SK-N-MC (cell line): Measurements from ENCODE around the gene CMIP.

ENCODE experiments used
- EZH2 ChIP-seq: fragments of 200-600 bp; sonication (generic); IDR thresholded peaks from one replicate; pipeline ENCODE4 v1.6.1; 2017; ENCODE audit warnings: antibody characterized with exemption
- FOXP2 ChIP-seq: optimal IDR thresholded peaks from 2 replicates; pipeline ENCODE3; 2011; ENCODE audit warnings: mild to moderate bottlenecking, moderate library complexity; ENCODE audit not compliant: insufficient read depth; ENCODE audit errors: extremely low read length, control extremely low read depth
- POLR2AphosphoS5 ChIP-seq: IDR thresholded peaks from 2 replicates; pipeline ENCODE4 v1.6.1; 2012; ENCODE audit warnings: mild to moderate bottlenecking, low read depth, low read length, borderline replicate concordance

DNA sequence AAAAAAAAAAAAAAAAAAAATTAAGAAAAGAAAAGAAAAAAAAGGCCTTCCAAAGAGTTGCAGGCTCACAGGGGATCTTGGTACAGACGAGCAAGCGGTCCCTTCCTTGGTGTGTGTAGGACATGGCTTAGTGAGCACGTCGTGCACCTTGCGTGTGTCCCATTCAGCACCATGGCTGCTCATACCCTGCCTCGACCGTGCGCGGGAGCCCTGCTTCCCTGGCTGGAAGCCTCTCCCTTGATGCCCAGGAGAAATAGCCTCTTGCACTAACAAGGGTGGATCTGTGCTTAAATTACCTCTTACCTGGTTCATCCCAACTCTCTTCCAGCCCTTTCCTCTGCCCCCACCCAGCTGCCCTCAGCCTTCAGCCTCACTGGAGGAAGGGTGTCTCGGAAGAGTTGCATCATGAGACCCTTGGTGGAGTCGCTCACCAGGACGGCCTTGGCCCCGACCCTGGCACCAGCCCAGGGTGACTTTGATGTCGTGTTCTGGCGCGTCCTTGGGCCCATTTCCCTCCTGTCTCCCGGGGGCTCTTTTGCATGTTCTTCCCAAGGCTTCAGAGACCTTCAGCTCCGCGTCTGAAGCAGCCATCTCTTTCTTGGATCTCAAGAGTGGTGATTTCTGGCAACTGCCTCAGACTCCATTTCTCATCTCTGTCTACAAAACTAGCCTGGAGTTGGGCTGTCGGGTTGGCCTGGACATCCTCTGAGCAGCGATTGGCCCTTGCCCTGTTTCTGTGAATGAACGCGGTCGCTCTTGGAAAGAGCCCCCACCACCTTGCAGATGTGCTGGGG, 127.2 kb downstream of the CMIP start:
- TF ChIP-seq POLR2AphosphoS5 (no peak), EZH2 (no peak), FOXP2 (no peak)
